OCI-LY7 (cell line): Measurements from ENCODE around the gene CATSPERD. TPM values are rescaled to one million over a fixed set of nuclear protein-coding genes. Genes with fewer than 3 reads are reported as not detected.

Experiments
- BruUV-seq: library from RNA; stranded (reverse); fragments of 400-500 nt; replicated peaks from 2 replicates; lab custom pipeline; 2021; lab: Mats Ljungman, UMichigan
- CTCF ChIA-PET: fragments of 300-600 bp; sonication (Branson Sonifier 250); formaldehyde crosslinking; loops from one replicate; lab custom pipeline; 2022; ENCODE audit warnings: antibody characterized with exemption; ENCODE audit not compliant: unreplicated experiment; lab: Charles Lee
- POLR2A ChIA-PET: fragments of 300-600 bp; sonication (Branson Sonifier 250); formaldehyde crosslinking; loops from one replicate; lab custom pipeline; 2022; ENCODE audit warnings: antibody characterized with exemption; lab: Charles Lee
- DNase-seq: peaks from one replicate; pipeline ENCODE4 v3.0.0-alpha.2; 2015; ENCODE audit warnings: low spot score
- H2AFZ ChIP-seq: fragments of 200-600 bp; sonication (generic), shearing (Covaris generic); 2 replicates; pipeline ENCODE4 v1.6.1; 2014; ENCODE audit warnings: mild to moderate bottlenecking, antibody characterized with exemption, low read length, moderate library complexity
- H3K27ac ChIP-seq: fragments of 200-600 bp; sonication (generic); 2 replicates; pipeline ENCODE4 v1.5.1; 2014; ENCODE audit warnings: mixed run types, low read depth, mild to moderate bottlenecking, moderate library complexity, low read length, inconsistent platforms; ENCODE audit not compliant: poor library complexity, severe bottlenecking
- H3K36me3 ChIP-seq: fragments of 200-600 bp; sonication (generic); 2 replicates; pipeline ENCODE4 v1.6.1; 2014; ENCODE audit warnings: mild to moderate bottlenecking, antibody characterized with exemption, low read length, moderate library complexity, mixed read lengths; ENCODE audit not compliant: insufficient read depth
- H3K4me1 ChIP-seq: fragments of 200-600 bp; sonication (generic); 2 replicates; pipeline ENCODE4 v1.5.1; 2014; ENCODE audit warnings: mild to moderate bottlenecking, low read length; ENCODE audit not compliant: insufficient read depth, poor library complexity, severe bottlenecking
- H3K4me2 ChIP-seq: fragments of 200-600 bp; sonication (generic); 2 replicates; pipeline ENCODE4 v1.6.1; 2014; ENCODE audit warnings: mild to moderate bottlenecking, low read length
- H3K4me3 ChIP-seq: fragments of 200-600 bp; sonication (generic); 2 replicates; pipeline ENCODE4 v1.5.1; 2014; ENCODE audit warnings: mild to moderate bottlenecking, low read depth, low read length; ENCODE audit not compliant: poor library complexity, severe bottlenecking
- H3K79me2 ChIP-seq: fragments of 200-600 bp; sonication (generic); 2 replicates; pipeline ENCODE4 v1.6.1; 2016; ENCODE audit warnings: low read depth, mild to moderate bottlenecking, low read length, moderate library complexity, mixed read lengths; ENCODE audit not compliant: insufficient read depth
- H3K9me2 ChIP-seq: fragments of 200-600 bp; sonication (generic); 2 replicates; pipeline ENCODE4 v1.6.1; 2016; ENCODE audit warnings: mild to moderate bottlenecking, low read length, mixed read lengths; ENCODE audit not compliant: insufficient read depth
- H3K9me3 ChIP-seq: fragments of 200-600 bp; sonication (generic); 2 replicates; pipeline ENCODE4 v1.6.1; 2014; ENCODE audit warnings: mild to moderate bottlenecking, mixed run types, low read length, mixed read lengths
- H4K20me1 ChIP-seq: fragments of 200-600 bp; sonication (generic); 2 replicates; pipeline ENCODE4 v1.6.1; 2014; ENCODE audit warnings: mild to moderate bottlenecking, antibody characterized with exemption, low read length, moderate library complexity, mixed read lengths; ENCODE audit not compliant: insufficient read depth
- CTCF ChIP-seq: fragments of 200-600 bp; sonication (generic); conservative IDR thresholded peaks from 2 replicates; pipeline ENCODE4 v1.5.1; 2014; ENCODE audit warnings: mild to moderate bottlenecking, antibody characterized with exemption, low read length, moderate library complexity, mixed read lengths
- EZH2phosphoT487 ChIP-seq: fragments of 200-600 bp; sonication (generic); IDR thresholded peaks from 2 replicates; pipeline ENCODE4 v1.6.1; 2018; ENCODE audit warnings: low read depth, borderline replicate concordance, mild to moderate bottlenecking, mixed run types, antibody characterized with exemption, low read length, moderate library complexity, mixed read lengths
- intact Hi-C: fragments of 100-400 bp; cut with micrococcal nuclease; formaldehyde crosslinking; loops from one replicate; pipeline ENCODE4 v1.10.0; 2022; ENCODE audit not compliant: unreplicated experiment
- total RNA-seq, 2 experiments: library from RNA; depleted of rRNA in 1 of 2; stranded (reverse); fragments of >200 nt in 1 of 2; shearing (Covaris generic) in 1 of 2; gene quantifications; 2 replicates each; pipeline ENCODE4 v1.2.3, GENCODE V29; 2014 to 2022

CATSPERD gene
- total RNA-seq, 2 experiments from 2014 or later: not detected

GRCh38 chr19:5806133-5806489 lies 85.7 kb downstream of the CATSPERD start:
- Histone ChIP-seq H3K79me2 (no peaks in the 10 kb centered on the region), H4K20me1 (no peaks in the 10 kb centered on the region), H3K4me2 (no peak overlapping the region), H3K9me2 (no peaks in the 10 kb centered on the region), H3K4me1 (peaks cover 17% of the 10 kb centered on the region), H3K4me3 (no peak overlapping the region), H3K27ac (no peak overlapping the region), H2AFZ (no peak overlapping the region), H3K9me3 (no peaks in the 10 kb centered on the region), H3K36me3 (no peaks in the 10 kb centered on the region)
- DNase-seq: no peak
- no TSS peak for BruUV-seq
- ChIA-PET POLR2A (no interaction called here), CTCF (interaction anchor here (0.7 kb wide), 1 partner anchor 124 kb away, joined by 3 read pairs; no protein-coding TSS in a partner anchor)
- intact Hi-C loops: no loop called here
- TF ChIP-seq CTCF: no peak; the same call in 1 of the 2 replicates

- no peak overlapping the region for H2AFZ ChIP-seq
- no TSS peak for BruUV-seq
- no peak for DNase-seq
- no peaks in the 10 kb centered on the region for H3K9me2 ChIP-seq
- H3K9me3 ChIP-seq: no peaks in the 10 kb centered on the region
- no peaks in the 10 kb centered on the region for H3K36me3 ChIP-seq
- CTCF ChIA-PET: interaction anchor here (0.7 kb wide), 1 partner anchor 123 kb away, joined by 3 read pairs; no protein-coding TSS in a partner anchor
- TF ChIP-seq CTCF (no peak), EZH2phosphoT487 (no peak)
- H3K27ac ChIP-seq: no peak overlapping the region
- intact Hi-C loops: no loop called here
- H4K20me1 ChIP-seq: no peaks in the 10 kb centered on the region
- POLR2A ChIA-PET: no interaction called here
- no peak overlapping the region for H3K4me2 ChIP-seq
- H3K4me3 ChIP-seq: no peak overlapping the region
- H3K4me1 ChIP-seq: peaks cover 17% of the 10 kb centered on the region
- no peaks in the 10 kb centered on the region for H3K79me2 ChIP-seq
Observed at GRCh38 chr19:5806905-5807304, 86.5 kb downstream of the CATSPERD start.

- no peaks in the 10 kb centered on the region for H3K79me2 ChIP-seq
- CTCF ChIA-PET: no interaction called here
- H3K9me3 ChIP-seq: no peaks in the 10 kb centered on the region
- H3K4me1 ChIP-seq: peaks cover 17% of the 10 kb centered on the region
- TF ChIP-seq EZH2phosphoT487 (no peak), CTCF (no peak)
- H3K27ac ChIP-seq: no peak overlapping the region
- BruUV-seq: no TSS peak
- POLR2A ChIA-PET: interaction anchor here (0.9 kb wide), 1 partner anchor 19 kb away, joined by 3 read pairs; no protein-coding TSS in a partner anchor
- DNase-seq: no peak
- no peak overlapping the region for H3K4me3 ChIP-seq
- no peaks in the 10 kb centered on the region for H4K20me1 ChIP-seq
- no peak overlapping the region for H3K4me2 ChIP-seq
- H3K9me2 ChIP-seq: no peaks in the 10 kb centered on the region
- H2AFZ ChIP-seq: no peak overlapping the region
- H3K36me3 ChIP-seq: no peaks in the 10 kb centered on the region
- intact Hi-C loops: no loop called here
Observed at GRCh38 chr19:5808120-5808816, 87.8 kb downstream of the CATSPERD start.
